HCT116 (cell line): ENCODE data around the gene ITGB7.

Experiments used
- EGR1 ChIP-seq: IDR thresholded peaks from 2 replicates; pipeline ENCODE4 v1.6.1; 2012; ENCODE audit warnings: low read depth
- EZH2phosphoT487 ChIP-seq: fragments of 200-600 bp; IDR thresholded peaks from 2 replicates; pipeline ENCODE4 v1.6.1; 2018; ENCODE audit warnings: antibody characterized with exemption, borderline replicate concordance
- POLR2A ChIP-seq: IDR thresholded peaks from 2 replicates; pipeline ENCODE4 v1.7.0; 2011; ENCODE audit warnings: borderline replicate concordance; ENCODE audit not compliant: insufficient read depth, insufficient read length; ENCODE audit errors: extremely low read depth
- RAD21 ChIP-seq: IDR thresholded peaks from 2 replicates; pipeline ENCODE4 v1.6.1; 2012; ENCODE audit warnings: low read depth, mild to moderate bottlenecking
- TF ChIP-seq, protein P1 (sequence below): IDR thresholded peaks from 2 replicates; pipeline ENCODE4 v1.6.1; 2012

DNA sequence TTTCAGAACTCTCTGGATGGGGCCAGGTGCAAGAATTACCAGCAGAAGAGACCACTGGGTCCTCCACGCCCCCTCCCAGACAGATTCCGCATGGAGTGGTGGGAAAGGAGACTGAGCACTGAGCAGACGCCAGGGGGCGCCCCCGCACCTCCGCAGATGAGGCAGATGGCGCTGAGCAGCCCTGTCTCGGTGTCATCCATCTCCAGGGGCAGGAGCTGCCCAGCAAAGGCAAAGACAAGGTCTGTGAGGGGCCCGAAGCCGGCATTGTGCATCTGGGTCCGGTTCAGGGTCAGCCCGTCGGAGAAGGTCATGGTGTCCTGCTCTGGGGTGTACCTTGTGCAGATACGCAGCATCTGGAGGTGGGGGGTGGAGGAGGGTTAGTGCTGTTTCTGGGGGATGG, 6.3 kb upstream of the ITGB7 start:
- TF ChIP-seq EZH2phosphoT487, result no peak
- TF ChIP-seq POLR2A, result no peak
- TF ChIP-seq RAD21, result no peak
- TF ChIP-seq, protein P1, sequence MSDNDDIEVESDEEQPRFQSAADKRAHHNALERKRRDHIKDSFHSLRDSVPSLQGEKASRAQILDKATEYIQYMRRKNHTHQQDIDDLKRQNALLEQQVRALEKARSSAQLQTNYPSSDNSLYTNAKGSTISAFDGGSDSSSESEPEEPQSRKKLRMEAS, result no peak
- TF ChIP-seq EGR1, result no peak
